GM19438 (cell line): ENCODE results near the gene DUOXA1.
"Not testable (repeated sequence)": the region's sequence is repeated elsewhere in the genome, so short reads cannot be mapped to it uniquely, and the experiment has no call there.

ENCODE experiments used
- ATAC-seq: cut with Tn5 transposase; IDR thresholded peaks from one replicate; pipeline ENCODE4 v1.9.1; 2021; ENCODE audit warnings: low read depth; ENCODE audit not compliant: unreplicated experiment

DUOXA1 gene

GRCh38 chr15:45151998-45152828 is 22.5 kb upstream of the DUOXA1 start:
- no peak for ATAC-seq

- no peak for ATAC-seq
Measured at GRCh38 chr15:45150997-45151396, 21.3 kb upstream of the DUOXA1 start.

- ATAC-seq, result no peak
Measured at GRCh38 chr15:45150481-45150880, 20.8 kb upstream of the DUOXA1 start.

- no peak for ATAC-seq
Measured at GRCh38 chr15:45149060-45149459, 19.4 kb upstream of the DUOXA1 start.

- ATAC-seq, result no peak
Measured at GRCh38 chr15:45148076-45149059, 18.7 kb upstream of the DUOXA1 start.

GRCh38 chr15:45147606-45148005 is 17.9 kb upstream of the DUOXA1 start:
- ATAC-seq, result no peak

- no peak for ATAC-seq
Measured at GRCh38 chr15:45146405-45146804, 16.7 kb upstream of the DUOXA1 start.

- ATAC-seq, result no peak
Measured at GRCh38 chr15:45144775-45145174, 15.1 kb upstream of the DUOXA1 start.

- no peak for ATAC-seq
Measured at GRCh38 chr15:45143946-45144345, 14.3 kb upstream of the DUOXA1 start.

GRCh38 chr15:45143056-45143455 is 13.4 kb upstream of the DUOXA1 start:
- no peak for ATAC-seq

- ATAC-seq, result no peak
Measured at GRCh38 chr15:45141386-45141785, 11.7 kb upstream of the DUOXA1 start.

- no peak for ATAC-seq
Measured at GRCh38 chr15:45140557-45141250, 11.0 kb upstream of the DUOXA1 start.

DNA sequence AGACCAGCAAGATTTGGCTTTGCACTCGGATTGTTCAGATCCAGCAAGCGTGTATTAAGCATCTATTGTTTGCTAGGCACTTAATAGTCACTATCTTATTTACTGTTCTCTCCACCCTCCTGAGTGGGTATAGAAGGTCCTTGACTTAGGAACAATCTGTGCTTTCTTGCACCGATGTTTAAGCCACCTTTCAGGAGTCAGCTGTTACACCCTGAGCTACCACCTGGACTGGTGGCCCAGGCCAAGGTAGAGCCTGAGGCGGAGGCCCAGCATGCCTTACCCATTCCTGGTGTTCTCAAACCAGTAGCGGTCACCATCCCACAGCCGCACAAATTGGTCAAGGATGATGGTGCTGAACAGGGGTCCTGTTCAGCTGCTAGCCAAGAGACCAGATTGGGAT is 10.1 kb upstream of the DUOXA1 start:
- ATAC-seq, result no peak

GRCh38 chr15:45138814-45139765 is 9.4 kb upstream of the DUOXA1 start:
- no peak for ATAC-seq

- no peak for ATAC-seq
Measured at GRCh38 chr15:45137703-45138102, 8.0 kb upstream of the DUOXA1 start.

DNA sequence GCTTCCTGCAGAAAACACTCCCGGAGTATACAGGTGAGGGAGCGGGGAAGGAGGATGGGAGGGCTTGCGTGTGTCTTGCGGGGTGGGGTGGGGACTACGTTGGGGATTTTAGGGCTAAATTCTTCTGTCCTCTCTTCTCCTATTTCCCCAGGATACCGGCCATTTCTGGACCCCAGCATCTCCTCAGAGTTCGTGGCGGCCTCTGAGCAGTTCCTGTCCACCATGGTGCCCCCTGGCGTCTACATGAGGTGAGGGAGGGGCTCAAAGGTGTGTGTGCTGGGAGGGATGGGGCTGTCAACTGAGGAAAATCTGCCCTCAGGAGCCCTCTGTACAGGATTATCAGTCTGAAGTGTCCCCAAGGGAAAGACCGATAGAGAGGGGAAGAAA is 6.7 kb upstream of the DUOXA1 start:
- no peak for ATAC-seq

DNA sequence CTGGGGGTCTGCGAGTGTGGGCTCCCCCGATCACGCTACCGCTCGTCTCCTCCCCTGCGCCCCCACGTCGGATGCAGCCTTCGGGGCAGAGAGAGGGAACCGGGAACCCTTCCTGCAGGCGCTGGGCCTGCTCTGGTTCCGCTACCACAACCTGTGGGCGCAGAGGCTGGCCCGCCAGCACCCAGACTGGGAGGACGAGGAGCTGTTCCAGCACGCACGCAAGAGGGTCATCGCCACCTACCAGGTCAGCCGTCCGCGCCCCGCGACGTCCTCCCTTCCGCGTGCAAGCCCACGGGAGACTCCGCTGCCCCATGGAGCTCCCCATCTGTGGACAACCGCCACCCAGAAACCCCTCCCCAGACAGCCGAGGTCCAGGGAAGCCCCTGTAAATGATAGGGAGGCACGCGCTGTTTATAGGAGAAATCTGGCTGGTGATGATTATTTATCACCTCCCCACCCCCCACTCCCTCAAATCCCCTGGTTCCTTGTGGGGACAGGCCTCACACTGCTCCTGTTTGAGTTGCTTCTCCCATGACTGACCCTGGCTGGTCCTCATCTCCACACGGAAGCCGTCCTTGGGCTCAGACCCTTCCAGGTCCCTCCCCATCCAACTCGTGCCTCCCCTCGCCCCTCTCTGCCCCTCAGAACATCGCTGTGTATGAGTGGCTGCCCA is 6.2 kb upstream of the DUOXA1 start:
- ATAC-seq, result not testable (repeated sequence)

GRCh38 chr15:45134682-45135604 is 5.3 kb upstream of the DUOXA1 start:
- ATAC-seq, result no peak
